ENCODE data around the gene TAS2R20.
"Not testable (repeated sequence)": the region's sequence is repeated elsewhere in the genome, so short reads cannot be mapped to it uniquely, and the experiment has no call there.

Gene TAS2R20

GRCh38 chr12:10998204-10998603 is at the start of gene TAS2R20:
Gene TAS2R20, minus strand, starts transcription at chr12:10998304. Its CDS starts 429 bp downstream, at chr12:10997875.
- TF ChIP-seq CTCF (IDR thresholded peaks at IDR 0.05; ENCODE audit: low read depth, low read length) (no peak), MYC (IDR thresholded peaks at IDR 0.05; ENCODE audit: low read depth, low read length) (no peak), POLR2A (IDR thresholded peaks at IDR 0.05; ENCODE audit: extremely low read depth, insufficient read length) (no peak)
- TF ChIP-seq, protein P1, sequence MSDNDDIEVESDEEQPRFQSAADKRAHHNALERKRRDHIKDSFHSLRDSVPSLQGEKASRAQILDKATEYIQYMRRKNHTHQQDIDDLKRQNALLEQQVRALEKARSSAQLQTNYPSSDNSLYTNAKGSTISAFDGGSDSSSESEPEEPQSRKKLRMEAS (IDR thresholded peaks at IDR 0.05; ENCODE audit: low read depth, low read length) = no peak
- no peak within 1 kb of the TSS for H3K4me3 ChIP-seq (ENCODE audit: low read depth, low read length)
- DNase-seq (ENCODE audit: low read depth) = no peak

DNA sequence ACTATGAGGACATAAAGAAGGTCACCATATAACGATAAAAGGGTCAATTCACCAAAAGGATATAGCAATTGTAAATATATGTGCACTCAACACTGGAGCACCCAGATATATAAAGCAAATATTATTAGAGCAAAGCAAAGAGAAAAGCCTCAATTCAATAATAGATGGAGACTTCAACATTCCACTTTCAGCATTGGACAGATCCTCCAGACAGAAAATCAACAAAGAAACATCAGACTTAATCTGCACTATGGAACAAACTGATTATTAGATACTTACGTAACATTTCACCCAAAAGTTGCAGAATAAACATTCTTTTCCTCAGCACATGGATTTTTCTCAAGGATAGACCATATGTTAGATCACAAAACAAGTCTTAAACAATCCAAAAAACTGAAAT is 43.3 kb upstream of the TAS2R20 start:
- H3K4me3 ChIP-seq (ENCODE audit: low read depth, low read length); DNase-seq (ENCODE audit: low read depth): not testable (repeated sequence)

GRCh38 chr12:11040162-11040561 is 42.1 kb upstream of the TAS2R20 start:
- no peak for DNase-seq (ENCODE audit: low read depth)
- no peak overlapping the region for H3K4me3 ChIP-seq (ENCODE audit: low read depth, low read length)
- TF ChIP-seq CTCF (IDR thresholded peaks at IDR 0.05; ENCODE audit: low read depth, low read length) (no peak), POLR2A (IDR thresholded peaks at IDR 0.05; ENCODE audit: extremely low read depth, insufficient read length) (no peak), MYC (IDR thresholded peaks at IDR 0.05; ENCODE audit: low read depth, low read length) (no peak)
- TF ChIP-seq, protein P1 (IDR thresholded peaks at IDR 0.05; ENCODE audit: low read depth, low read length) = no peak

GRCh38 chr12:11039171-11039570 is 41.1 kb upstream of the TAS2R20 start:
- DNase-seq (ENCODE audit: low read depth) = no peak
- TF ChIP-seq, protein P1 (IDR thresholded peaks at IDR 0.05; ENCODE audit: low read depth, low read length) = no peak
- no peak for TF ChIP-seq POLR2A (IDR thresholded peaks at IDR 0.05; ENCODE audit: extremely low read depth, insufficient read length)
- no peak for TF ChIP-seq CTCF (IDR thresholded peaks at IDR 0.05; ENCODE audit: low read depth, low read length)
- TF ChIP-seq MYC (IDR thresholded peaks at IDR 0.05; ENCODE audit: low read depth, low read length) = no peak

GRCh38 chr12:11033959-11034358 is 35.9 kb upstream of the TAS2R20 start:
- not testable (repeated sequence) for DNase-seq (ENCODE audit: low read depth); H3K4me3 ChIP-seq (ENCODE audit: low read depth, low read length)

More at GRCh38 chr12:11039171-11039570, 41.1 kb upstream of the TAS2R20 start:
- H3K4me3 ChIP-seq (ENCODE audit: low read depth, low read length) = no peak overlapping the region

DNA sequence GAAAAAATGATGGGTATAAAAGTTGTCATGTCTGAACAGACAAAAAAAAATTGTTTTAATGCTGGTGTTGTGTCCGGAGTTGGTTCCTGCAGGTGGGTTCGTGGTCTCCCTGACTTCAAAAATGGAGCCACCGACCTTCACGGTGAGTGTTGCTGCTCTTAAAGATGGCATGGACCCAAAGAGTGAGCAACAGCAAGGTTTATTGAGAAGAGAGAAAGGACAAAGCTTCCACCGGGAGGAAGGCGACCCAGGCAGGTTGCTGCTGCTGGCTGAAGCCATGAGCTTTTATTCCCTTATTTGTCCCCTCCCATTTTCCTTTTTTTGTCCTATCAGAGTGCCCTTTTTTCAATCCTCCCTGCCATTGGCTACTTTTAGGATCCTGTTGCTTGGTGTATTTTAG is 33.2 kb upstream of the TAS2R20 start, which contains the start of gene TAS2R31:
TAS2R31 (minus strand) TSS at position 101 of the 400 bp plus-strand sequence; CDS start at position 29, 72 bp downstream.
- TF ChIP-seq, protein P1 (IDR thresholded peaks at IDR 0.05; ENCODE audit: low read depth, low read length) = no peak
- no peak for TF ChIP-seq POLR2A (IDR thresholded peaks at IDR 0.05; ENCODE audit: extremely low read depth, insufficient read length)
- TF ChIP-seq MYC (IDR thresholded peaks at IDR 0.05; ENCODE audit: low read depth, low read length) = no peak
- TF ChIP-seq CTCF (IDR thresholded peaks at IDR 0.05; ENCODE audit: low read depth, low read length) = no peak
- no peak for DNase-seq (ENCODE audit: low read depth)
- no peak within 1 kb of the TSS for H3K4me3 ChIP-seq (ENCODE audit: low read depth, low read length)

- no peak overlapping the region for H3K4me3 ChIP-seq (ENCODE audit: low read depth, low read length)
- no peak for DNase-seq (ENCODE audit: low read depth)
- no peak for TF ChIP-seq MYC (IDR thresholded peaks at IDR 0.05; ENCODE audit: low read depth, low read length)
- no peak for TF ChIP-seq CTCF (IDR thresholded peaks at IDR 0.05; ENCODE audit: low read depth, low read length)
- TF ChIP-seq, protein P1 (IDR thresholded peaks at IDR 0.05; ENCODE audit: low read depth, low read length) = no peak
- no peak for TF ChIP-seq POLR2A (IDR thresholded peaks at IDR 0.05; ENCODE audit: extremely low read depth, insufficient read length)
Observed at GRCh38 chr12:11026118-11026517, 28.0 kb upstream of the TAS2R20 start.
